Stimulated activated CD8-positive, alpha-beta memory T cell treated with anti-CD3 and anti-CD28 coated beads, Interleukin-12 subunit alpha, Interleukin-12 subunit beta, amount 100 ng/mL, for 4 hours (primary cell): ENCODE results near the gene CDH1.

Experiments used
- DNase-seq: peaks from one replicate; pipeline ENCODE4 v3.0.0-alpha.2; 2020; ENCODE audit warnings: low read depth

The CDH1 gene

GRCh38 chr16:68857479-68857878, 120.4 kb downstream of the CDH1 start:
- DNase-seq = no peak

GRCh38 chr16:68859828-68860227, 122.7 kb downstream of the CDH1 start:
- no peak for DNase-seq

DNA sequence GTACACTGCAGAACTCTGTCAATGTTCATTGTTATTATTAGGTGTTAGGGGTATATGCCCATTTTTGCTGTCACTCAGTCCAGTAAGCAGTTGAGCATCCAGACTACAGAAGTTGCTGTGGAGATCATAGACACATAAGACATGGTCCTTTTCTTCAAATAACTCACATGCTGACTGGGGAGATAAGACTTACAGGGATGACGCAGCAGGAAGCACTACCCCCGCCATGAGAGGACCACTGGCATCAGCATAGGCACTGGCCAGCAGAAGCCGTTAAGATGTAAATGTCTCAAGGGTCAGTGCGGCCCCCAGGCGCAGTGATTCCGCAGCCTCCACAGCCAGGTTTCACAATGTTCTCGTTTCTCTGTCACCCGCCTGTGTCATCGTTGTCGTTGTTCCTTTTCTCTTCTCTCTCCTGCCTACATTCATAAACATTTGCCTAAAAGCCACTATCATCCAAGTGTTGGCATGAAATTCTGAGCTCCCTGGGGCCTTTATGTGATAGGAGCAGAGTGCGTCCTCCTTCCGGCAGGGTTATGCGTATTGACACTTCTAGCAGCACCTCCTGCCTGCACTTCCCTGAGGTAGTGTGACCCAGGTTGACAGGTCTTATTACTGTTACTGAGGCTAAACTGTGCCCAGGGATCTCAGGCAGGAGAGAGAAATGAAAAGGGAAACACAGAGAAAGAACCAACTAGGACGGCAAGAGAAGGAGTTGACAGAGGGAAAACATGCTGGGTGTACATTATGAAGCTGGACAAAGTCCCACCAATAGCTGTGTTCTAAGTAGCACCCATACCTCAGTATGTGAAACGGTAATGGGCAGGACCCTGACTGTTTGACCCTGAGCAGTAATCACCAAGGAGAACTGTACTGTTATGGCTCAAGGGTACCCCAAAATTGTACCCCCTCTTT, 124.1 kb downstream of the CDH1 start:
- DNase-seq = no peak

- no peak for DNase-seq
These were observed 129.8 kb downstream of the CDH1 start for GRCh38 chr16:68866933-68867332.

DNA sequence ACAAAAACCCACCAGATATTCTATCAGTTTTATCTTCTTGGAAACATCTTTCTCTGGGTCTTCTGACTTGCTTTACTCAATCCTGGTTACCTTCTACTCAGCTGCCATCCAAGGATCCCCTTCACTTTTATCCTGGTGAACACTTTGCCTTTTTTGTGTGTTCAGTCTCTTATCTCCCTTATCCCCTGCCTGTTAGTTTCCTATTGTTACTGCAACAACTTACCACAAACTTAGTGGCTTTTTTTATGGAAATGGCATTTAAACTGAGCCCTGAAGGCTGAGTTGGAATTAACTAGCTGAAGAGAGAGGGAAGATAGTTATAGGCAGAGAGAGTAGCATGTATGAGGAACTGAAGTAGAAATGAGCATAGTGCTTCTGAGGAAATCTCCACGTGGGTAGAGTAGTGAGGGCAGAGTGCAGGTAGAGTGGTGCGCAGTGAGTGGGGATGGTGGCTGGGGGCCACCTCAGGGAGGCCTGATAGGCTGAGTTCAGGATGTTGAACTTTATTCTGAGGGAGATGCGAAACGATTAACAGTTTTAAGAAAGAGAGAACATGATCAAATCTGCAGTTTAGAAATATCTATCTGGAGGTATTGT, 132.5 kb downstream of the CDH1 start:
- DNase-seq = no peak

DNA sequence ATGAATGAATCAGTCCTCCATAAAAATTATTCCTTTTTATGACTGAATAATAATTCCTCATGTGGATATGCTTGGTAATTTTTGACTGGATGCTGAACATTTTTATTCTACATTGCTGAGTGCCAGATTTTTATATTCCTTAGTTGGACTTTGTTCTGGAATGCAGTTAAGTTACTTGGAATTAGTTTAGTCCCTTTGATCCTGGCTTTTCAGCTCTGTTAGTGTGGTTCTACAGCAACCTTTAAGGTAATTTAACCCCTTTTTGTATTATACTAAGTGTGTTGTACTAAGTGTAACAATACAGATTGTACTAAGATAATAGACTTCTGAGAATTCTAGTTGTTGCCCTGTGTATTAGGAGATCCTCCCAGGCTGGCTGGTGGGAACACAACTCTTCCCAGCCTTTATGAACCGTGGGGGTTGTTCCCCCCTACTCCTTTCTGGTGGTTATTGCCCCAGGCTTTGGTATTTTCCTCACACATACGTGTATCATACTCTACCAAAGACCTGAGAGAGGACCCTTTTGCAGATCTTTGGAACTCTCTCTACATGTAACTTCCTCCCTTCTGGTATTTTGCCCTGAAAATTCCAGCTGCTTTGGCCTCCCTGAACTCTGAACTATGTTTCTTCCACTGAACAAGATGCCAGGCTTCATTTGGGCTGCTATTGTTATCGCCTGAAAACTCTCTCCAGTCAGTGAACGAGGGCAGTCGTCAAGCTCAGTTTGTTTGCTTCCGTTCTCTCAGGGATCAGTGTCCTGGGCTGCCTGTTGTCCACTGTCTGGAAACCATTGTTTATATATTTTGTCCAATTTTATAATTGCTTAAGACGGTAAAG, 136.8 kb downstream of the CDH1 start:
- DNase-seq = no peak

GRCh38 chr16:68875871-68876270, 138.8 kb downstream of the CDH1 start:
- DNase-seq = no peak

GRCh38 chr16:68883685-68884084, 146.6 kb downstream of the CDH1 start:
- no peak for DNase-seq

- no peak for DNase-seq
These were observed 147.3 kb downstream of the CDH1 start for GRCh38 chr16:68884401-68884800.
